Renal cortical epithelial cell (primary cell): Measurements from ENCODE around the gene PWWP2B. TPM values are rescaled to one million over a fixed set of nuclear protein-coding genes. Genes with fewer than 3 reads are reported as not detected.

Experiments
- DNase-seq: peaks from one replicate; pipeline ENCODE4 v3.0.0-alpha.2; 2011; ENCODE audit warnings: low read depth
- total RNA-seq: library from RNA; depleted of rRNA; stranded (reverse); fragments of >200 nt; gene quantifications from 2 replicates; pipeline ENCODE4 v1.2.3, GENCODE V29; 2014

PWWP2B gene
- total RNA-seq, 1 donor from 2014 or later: 11.1 TPM

DNA sequence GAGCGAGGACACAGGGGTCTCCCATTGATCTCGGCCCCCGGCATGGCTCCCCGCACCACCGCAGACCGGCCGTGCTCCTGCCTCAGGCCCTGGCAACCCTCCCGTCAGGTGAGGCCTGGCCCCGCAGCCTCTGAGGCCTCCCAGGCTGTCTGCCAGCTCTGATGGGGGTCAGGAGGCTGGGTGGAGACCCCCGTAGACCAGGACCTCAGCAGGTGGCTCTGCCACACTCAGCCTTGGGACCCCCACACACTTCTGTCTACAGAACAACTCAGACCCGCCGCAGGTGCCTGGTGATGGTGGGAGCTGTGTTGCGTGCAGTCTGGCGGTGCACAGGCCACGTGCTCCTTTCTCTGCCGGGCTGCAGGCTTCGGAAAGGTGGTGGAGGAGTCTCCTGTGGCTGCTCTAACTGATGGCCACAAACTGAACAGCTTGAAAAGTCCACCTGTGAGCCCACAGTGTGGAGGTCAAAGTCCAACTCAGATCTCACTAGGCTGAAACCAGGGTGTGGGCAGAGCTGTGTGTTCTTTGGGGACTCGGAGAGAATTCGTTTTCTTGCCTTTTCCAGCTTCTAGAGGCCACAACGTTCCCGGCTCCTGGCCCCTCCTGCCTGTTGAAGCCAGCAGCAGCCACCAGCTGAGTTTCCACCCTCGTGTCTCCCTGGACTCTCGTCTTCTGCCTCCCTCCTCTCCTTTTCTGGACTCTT is 62.5 kb downstream of the PWWP2B start:
- no peak for DNase-seq

DNA sequence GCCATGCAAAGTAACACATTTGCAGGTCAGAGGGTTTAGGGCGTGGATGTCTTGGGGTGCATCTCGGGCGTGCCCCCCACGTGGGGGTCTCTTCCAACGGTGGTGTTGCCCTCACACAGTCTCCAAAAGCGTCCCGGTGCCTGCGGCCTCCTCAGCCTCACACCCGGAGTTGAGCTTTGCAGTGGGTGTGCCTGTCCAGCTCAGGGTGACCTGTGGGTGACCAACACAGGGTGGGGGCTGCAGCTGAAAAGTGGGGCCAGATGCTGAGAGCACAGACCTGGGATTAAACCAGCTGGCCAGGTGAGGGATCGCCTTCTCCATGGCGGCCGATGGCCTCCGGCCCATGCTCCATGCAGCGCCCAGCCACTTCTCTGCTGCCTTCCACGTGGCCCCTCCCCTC is 63.1 kb downstream of the PWWP2B start:
- DNase-seq: no peak

DNA sequence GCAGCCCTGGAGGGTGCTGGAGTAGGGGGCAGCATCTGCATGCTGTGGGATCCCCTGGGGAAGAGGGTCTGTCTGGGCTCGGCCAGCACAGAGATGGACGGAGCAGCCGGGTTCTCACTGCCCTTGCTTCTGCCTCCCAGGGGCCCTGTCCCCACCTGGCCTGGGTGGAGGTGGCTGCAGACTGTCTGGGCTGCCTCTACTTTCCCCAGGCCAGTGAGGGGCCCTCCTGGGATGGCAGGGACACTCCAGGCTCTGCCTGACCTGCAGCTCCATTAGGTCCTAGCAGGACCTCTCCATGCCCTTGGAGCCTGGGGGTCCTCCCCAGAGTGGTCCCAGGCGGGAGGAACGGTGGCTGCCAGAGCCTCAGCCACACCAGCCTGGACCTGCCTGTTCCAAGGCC is 63.7 kb downstream of the PWWP2B start:
- DNase-seq: no peak

DNA sequence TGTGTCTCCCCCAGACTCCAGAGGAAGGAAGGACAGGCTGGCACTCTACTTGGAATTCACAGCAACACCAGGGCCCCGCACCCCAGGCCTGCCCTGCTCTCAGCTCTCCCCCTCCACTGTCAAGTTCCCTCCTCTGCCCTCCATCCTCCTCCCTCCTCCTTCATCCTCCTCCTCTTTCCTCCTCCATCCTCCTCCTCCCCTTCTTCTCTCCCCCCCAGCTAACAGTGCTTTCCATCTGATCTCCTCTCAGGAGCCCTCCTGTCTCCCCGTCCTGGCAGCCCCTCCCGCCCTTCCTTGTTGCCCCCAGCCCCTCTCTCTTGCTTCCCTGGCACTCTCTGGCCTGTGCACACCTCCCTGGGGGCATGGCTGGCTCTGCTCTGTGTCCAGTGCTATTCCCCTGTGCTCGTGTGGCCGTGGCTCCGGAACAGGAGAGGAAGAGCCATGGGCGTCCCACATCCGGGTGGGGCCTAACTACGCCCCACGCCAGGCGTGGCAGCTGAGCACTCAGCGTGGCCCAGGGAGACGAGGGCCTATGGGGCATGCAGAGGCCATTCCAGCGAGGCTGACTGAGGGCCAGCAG is 64.2 kb downstream of the PWWP2B start:
- no peak for DNase-seq

DNA sequence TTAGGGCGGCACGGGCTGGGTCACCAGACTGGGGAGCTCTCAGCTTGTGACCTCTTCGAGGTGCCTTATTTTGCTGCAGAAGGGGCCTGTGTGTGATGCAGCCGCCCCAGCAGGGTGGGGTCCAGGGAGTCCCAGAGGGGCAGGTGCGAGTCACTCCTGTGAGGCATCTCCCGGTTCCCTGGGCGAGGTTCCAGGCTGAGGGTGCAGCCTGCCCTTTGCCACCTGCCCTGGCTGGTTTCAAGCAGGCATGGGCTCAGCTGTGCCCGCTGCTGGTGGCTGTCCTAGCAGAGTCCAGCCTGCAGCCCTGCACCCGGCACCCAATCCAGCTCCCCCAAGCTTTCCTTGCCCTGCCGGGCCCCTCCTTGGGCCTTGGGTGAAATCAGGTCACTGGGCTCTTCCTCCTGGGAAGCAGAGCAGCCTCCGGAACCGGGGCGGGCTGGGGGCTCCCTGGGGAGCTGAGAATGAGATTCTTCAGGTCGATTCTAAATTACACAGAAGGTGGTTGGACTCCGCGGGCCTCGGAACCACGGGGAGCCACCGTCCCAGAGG is 64.8 kb downstream of the PWWP2B start:
- DNase-seq: no peak

DNA sequence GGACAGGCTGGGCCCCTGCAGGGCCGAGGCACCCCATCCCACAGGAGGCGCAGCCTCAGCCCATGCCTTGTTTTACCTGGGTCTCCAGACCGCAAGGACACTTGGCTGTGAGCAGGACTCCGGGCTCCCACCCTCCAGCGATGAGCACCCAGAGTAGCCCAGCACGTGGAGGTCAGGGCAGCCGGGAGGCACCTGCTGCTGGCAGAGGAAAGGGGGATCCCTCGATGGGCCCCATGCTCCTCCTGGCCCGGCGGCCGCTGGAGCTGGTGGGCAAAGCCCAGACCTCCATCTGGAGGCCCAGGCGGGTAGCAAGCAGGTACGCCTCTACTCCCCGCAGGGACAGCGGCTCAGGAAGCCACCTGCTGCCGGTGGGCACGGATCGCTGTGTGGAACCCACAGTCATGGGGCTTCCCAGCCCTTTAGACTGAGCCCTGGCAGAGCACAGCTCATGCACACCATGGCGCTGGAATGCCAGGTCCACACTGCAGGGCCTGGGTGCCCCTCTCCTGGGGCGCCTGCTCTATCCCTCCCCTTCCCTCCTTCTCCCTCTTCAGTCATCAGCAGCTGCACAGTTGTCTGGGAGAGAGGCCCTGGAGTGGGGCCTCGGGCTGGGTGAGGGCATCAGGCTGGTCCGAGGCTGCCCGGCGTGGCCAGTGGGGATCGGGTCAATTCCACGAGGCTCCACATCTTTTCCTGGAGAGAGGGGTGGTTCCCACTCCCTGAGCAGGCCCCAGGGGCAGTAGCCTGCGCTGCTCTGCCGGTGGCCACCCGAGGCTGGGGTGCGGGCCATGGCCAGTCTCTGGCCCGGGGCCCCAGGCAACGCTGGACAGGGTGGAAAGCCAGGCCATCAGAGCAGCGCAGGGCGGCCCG is 65.7 kb downstream of the PWWP2B start:
- DNase-seq: no peak

DNA sequence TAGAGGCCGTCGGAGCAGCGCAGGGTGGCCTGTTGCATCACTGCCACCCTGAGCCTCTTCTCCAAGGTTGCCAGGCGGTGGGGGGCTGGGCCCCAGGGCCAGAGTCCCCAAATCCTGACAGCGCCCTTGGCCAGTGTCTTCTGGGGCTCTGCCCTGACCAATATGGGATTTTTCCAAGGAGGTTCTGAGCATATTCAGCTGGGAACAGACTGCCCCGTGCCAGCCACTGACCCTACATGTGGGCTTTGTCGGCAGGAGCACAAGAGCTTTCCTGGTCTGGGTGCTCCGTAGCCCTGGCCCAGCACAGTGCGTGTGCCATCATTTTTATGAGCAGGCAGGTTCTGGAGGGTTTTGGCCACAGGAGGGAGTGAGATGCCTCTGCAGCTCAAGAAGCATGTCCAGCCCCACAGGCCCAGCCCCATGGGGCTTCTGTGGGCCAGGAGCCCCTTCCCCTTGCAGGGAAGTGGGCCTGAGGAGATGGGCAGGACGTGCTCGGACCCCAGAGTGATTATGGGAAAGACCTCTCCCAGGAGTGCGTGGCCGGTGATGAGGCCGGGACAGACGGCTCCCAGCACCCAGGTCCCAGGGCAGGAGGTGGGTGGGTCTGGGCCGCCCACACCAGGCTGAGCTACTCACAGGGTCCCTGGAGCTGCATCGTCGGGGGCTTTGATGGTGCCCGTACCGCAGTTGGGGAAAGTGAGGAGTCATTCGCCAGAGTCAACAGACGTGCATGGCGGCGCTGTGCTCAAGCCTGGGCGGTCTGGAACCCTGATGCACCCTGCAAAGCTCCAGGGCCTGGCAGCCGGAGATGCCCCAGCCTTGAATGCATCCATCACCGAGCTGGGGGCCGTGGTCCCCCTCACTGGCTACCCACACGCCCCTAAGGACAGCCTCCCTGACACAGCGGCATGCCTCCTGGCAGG is 66.6 kb downstream of the PWWP2B start:
- no peak for DNase-seq

DNA sequence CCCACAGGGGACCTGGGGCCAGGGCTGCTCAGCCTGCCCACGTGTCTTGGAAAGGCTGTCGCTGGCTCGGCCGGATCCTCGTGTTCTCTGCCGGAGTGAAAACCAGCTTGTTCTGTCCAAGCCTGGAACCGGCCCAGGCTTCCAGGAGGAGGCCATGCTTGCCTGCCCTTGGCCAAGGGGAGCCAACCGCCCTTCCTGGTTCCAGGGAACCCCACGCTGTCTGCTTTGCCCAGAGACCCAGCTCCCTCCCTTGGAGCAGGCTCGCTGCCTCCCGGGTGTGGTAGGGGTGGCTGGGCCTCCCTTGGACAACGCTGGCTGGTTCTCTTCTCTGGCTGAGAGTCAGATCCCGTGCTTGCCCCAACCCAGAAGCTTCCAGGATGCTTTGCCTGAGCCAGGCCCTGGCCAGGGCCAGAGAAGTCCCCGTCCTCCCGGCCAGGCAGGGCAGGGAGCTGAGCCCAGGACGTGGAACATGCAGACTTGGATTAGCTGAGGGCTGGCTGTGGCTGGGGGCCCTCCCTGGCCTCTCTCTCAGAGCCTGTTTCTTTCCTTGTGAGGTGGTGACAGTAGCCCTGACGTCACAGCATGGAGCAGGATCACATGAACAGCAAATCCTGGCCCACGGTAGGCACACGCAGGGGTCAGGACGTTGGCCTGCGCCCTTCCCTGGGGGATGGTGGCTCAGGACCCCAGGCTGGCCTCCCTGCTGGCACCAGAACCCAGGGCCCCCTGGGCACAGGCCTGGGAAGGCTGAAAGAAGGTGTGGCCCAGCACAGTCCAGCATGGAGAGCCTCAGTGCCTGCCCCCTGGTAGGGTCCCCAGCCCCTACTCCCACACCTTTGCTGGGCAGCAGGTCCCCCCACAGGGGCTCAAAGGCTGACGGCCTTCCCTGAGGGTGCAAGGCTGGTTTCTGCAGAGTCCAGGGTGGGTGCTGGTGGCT is 67.5 kb downstream of the PWWP2B start:
- no peak for DNase-seq

DNA sequence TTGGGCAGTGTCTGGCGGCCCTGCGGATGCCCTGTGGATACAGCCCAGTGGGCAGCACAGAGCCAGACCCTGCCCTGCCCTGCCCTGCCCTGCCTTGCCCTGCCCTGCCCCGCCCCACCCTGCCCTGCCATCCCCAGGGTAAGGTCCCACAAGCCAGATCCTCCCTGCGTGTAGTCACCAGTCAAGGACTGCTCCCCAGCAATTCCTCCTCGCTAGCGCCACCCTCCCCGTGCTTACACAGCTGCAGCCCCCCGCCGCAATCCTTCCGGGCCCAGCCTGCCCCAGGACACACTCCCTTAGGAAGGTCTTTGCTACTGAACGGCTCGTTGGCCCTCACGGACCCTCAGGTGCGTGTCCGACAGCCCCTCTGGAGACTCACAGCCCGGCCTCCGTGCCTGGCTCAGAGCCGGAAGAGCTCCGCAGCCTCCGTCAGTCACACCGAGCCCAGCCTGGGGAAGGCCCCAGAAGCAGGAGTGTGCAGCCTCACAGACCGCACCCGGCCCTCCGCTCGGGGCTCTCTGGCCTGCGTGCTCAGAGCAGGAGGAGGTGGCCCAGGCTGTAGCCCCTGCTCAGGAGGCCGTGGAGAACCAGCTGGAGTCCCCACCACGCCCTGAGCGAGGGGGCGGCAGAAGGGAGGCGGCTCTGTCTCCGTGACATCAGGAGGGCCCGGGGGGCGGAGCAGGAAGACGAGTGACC is 68.3 kb downstream of the PWWP2B start:
- no peak for DNase-seq

DNA sequence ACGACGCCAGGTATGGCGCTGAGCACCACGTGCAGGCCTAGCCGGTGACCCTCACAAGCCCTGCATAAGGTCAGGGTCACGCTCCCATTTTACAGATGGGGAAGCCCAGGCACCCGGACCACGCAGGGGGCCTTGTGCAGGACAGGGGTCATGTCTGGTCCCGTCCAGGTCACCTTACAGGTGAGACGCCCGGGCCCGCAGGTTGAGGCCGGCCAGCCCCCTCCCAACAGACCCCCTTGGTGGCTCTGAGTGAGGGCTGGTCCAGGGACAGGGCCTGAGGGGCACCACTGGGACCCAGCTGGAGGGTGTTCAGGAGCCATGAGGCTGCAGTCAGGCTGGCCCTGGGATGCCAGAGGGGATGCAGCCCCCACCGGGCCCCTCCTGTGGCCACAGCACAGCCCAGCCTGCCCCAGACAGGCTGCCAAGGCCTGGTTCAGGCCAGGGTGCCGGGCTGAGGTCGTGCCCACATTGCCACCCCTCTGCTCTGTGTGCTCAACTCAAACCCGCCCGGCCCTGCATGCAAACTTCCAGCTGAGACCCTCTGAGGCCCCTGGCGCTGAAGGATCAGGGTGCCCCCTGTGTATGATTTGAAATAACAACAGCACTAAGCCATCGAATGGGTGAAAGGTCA is 69.0 kb downstream of the PWWP2B start:
- DNase-seq: no peak

DNA sequence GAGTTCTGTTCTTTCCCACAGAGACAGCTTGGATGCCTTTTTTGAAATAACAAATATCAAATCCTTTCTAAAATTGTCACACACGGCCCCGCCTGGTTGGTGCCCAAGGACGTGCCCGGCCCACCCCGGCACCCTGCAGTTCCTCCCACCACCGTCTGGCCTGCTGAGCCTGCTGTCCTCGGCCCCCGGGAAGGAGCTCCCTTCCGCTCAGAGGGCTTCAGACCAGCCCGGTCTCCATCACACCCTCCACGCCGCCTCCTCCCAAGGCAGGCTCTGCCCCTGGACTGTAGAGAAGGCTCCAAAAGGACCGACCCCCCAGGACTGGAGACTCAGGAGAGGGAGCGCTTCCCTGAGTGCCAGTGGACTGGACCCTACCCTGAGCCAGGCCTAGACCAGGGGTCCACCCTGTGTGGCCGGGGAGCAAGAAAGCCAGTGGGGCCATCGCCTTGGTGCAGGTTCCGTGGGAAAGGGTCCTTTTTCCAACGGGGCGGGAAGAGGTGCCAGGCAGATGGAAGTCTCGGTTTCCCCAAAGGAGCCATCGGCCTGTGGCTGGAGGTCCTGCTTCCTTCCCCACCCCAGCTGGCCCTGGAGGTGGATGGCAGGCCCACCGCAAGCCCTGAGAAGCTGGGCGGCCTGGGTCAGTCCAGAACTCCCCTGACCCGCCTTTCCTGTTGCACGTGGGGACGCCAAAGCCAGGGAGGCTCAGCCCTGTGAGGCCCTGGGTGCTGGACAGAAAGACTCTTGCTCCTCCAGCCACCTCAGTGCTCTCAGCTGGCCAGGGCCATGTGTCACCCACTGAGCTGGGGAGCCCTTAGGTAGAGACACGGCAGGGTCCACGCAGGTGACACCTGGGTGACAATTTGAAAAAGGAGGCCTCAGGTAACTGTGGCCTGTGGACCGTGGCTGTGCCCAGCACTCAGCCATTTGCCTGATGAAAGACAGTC is 69.8 kb downstream of the PWWP2B start:
- no peak for DNase-seq

Other genes starting within 250 kb of the PWWP2B start
- 0.69 and 0.94 TPM in 2 replicates for gene DPYSL4, start 210.3 kb upstream of the PWWP2B start, total RNA-seq
- gene STK32C, start 89.2 kb upstream of the PWWP2B start, total RNA-seq: 9.2 and 15.5 TPM in 2 replicates
- 3.1 and 16.4 TPM in 2 replicates for gene LRRC27, start 65.0 kb upstream of the PWWP2B start, total RNA-seq
- gene INPP5A, start 140.6 kb downstream of the PWWP2B start, total RNA-seq: 30.7 and 40.8 TPM in 2 replicates